SK-N-MC (cell line): Measurements from ENCODE around the gene ADARB2.

Source experiments
- EZH2 ChIP-seq: fragments of 200-600 bp; sonication (generic); IDR thresholded peaks from one replicate; pipeline ENCODE4 v1.6.1; 2017; ENCODE audit warnings: antibody characterized with exemption
- FOXP2 ChIP-seq: optimal IDR thresholded peaks from 2 replicates; pipeline ENCODE3; 2011; ENCODE audit warnings: mild to moderate bottlenecking, moderate library complexity; ENCODE audit not compliant: insufficient read depth; ENCODE audit errors: extremely low read length, control extremely low read depth
- POLR2AphosphoS5 ChIP-seq: IDR thresholded peaks from 2 replicates; pipeline ENCODE4 v1.6.1; 2012; ENCODE audit warnings: mild to moderate bottlenecking, low read depth, low read length, borderline replicate concordance

- no peak for TF ChIP-seq EZH2
- TF ChIP-seq POLR2AphosphoS5, result no peak
- no peak for TF ChIP-seq FOXP2
These were observed 187.6 kb downstream of the ADARB2 start for GRCh38 chr10:1549591-1550290.
